HuH-7.5 (cell line): ENCODE results near the gene TAS2R16.
"Not testable (repeated sequence)": the region's sequence is repeated elsewhere in the genome, so short reads cannot be mapped to it uniquely, and the experiment has no call there.

Experiments
- DNase-seq: peaks from one replicate; pipeline ENCODE4 v3.0.0; 2011; ENCODE audit warnings: low spot score

The TAS2R16 gene

GRCh38 chr7:122972056-122972455 is 23.4 kb downstream of the TAS2R16 start:
- no peak for DNase-seq

- no peak for DNase-seq
Measured at GRCh38 chr7:122970740-122971725, 24.5 kb downstream of the TAS2R16 start.

- DNase-seq = no peak
Measured at GRCh38 chr7:122968389-122968788, 27.1 kb downstream of the TAS2R16 start.

- no peak for DNase-seq
Measured at GRCh38 chr7:122965306-122965705, 30.2 kb downstream of the TAS2R16 start.

GRCh38 chr7:122953678-122954077 is 41.8 kb downstream of the TAS2R16 start:
- DNase-seq = not testable (repeated sequence)

GRCh38 chr7:122951006-122951405 is 44.5 kb downstream of the TAS2R16 start:
- no peak for DNase-seq

- no peak for DNase-seq
Measured at GRCh38 chr7:122949186-122949585, 46.3 kb downstream of the TAS2R16 start.
